GM23338 (cell line): Measurements from ENCODE around the gene C2CD3.

Experiments
- CREB1 ChIP-seq: fragments of 250-450 bp; sonication (Bioruptor Pico); IDR thresholded peaks from 2 replicates; pipeline ENCODE4 v1.5.0; 2020; ENCODE audit warnings: low read depth, mild to moderate bottlenecking, moderate library complexity
- CTCF ChIP-seq, 2 experiments: fragments of 200-600 bp in 1 of 2; sonication (generic) in 1 of 2; conservative IDR thresholded peaks; 2 replicates each; pipeline versions ENCODE4 v1.5.1 to v1.6.1; 2016 to 2017; ENCODE audit warnings: antibody characterized with exemption in 2 of 2, low read depth in 2 of 2, mild to moderate bottlenecking in 2 of 2, moderate library complexity in 1 of 2
- ETS1 ChIP-seq: IDR thresholded peaks from 2 replicates; pipeline ENCODE4 v1.6.1; 2016; ENCODE audit warnings: antibody characterized with exemption
- EZH2 ChIP-seq: fragments of 200-600 bp; sonication (generic); IDR thresholded peaks from one replicate; pipeline ENCODE4 v1.8.0; 2017; ENCODE audit warnings: antibody characterized with exemption, mild to moderate bottlenecking, low read depth; ENCODE audit not compliant: unreplicated experiment
- EZH2phosphoT487 ChIP-seq: fragments of 200-600 bp; sonication (generic); IDR thresholded peaks from one replicate; pipeline ENCODE4 v1.8.1; 2018; ENCODE audit warnings: antibody characterized with exemption; ENCODE audit not compliant: unreplicated experiment
- POLR2AphosphoS5 ChIP-seq: IDR thresholded peaks from 2 replicates; pipeline ENCODE4 v1.6.1; 2016; ENCODE audit warnings: antibody characterized with exemption, low read depth
- REST ChIP-seq: IDR thresholded peaks from one replicate; pipeline ENCODE4 v1.6.1; 2018; ENCODE audit warnings: antibody characterized with exemption; ENCODE audit not compliant: unreplicated experiment

- TF ChIP-seq CTCF (conservative IDR thresholded peaks at IDR 0.05; ENCODE audit: low read depth in 2 of 2) (no peak), ETS1 (no peak), POLR2AphosphoS5 (no peak), CREB1 (no peak), EZH2phosphoT487 (no peak), EZH2 (no peak), REST (no peak)
These were observed 195.4 kb downstream of the C2CD3 start for GRCh38 chr11:73975479-73975757.
